ENCODE measurements around the gene NUDT2.

NUDT2 gene

GRCh38 chr9:34392511-34392910, 63.1 kb downstream of the NUDT2 start:
- no peak for DNase-seq

Measured in stimulated activated naive CD4-positive, alpha-beta T cell treated with Interleukin-2 at 50 U/mL for 16 hours (primary cell).